Liver (tissue), 9 donors: ENCODE results near the gene ACAD8. TPM values are rescaled to one million over a fixed set of nuclear protein-coding genes. Genes with fewer than 3 reads are reported as not detected.

Source experiments
- DNase-seq: peaks from one replicate; pipeline ENCODE4 v3.0.0-alpha.2; 2017; ENCODE audit warnings: low spot score
- H3K27ac ChIP-seq, 2 donors: one replicate each; pipeline ENCODE4 v1.7.0; 2013; ENCODE audit warnings: inconsistent platforms in 2 of 2, low read length in 2 of 2, control low read depth in 1 of 2, low read depth in 1 of 2, mild to moderate bottlenecking in 1 of 2
- H3K27me3 ChIP-seq, 4 donors: one replicate each; pipeline versions ENCODE4 v1.6.1 to v1.7.0; 2013; ENCODE audit warnings: low read length in 3 of 4, inconsistent platforms in 1 of 4, mild to moderate bottlenecking in 1 of 4, moderate library complexity in 1 of 4; ENCODE audit not compliant: control insufficient read depth in 4 of 4, insufficient read depth in 4 of 4
- H3K36me3 ChIP-seq, 4 donors: one replicate each; pipeline versions ENCODE4 v1.6.1 to v1.7.0; 2013; ENCODE audit warnings: low read length in 3 of 4, mild to moderate bottlenecking in 3 of 4, low read depth in 1 of 4, moderate library complexity in 1 of 4; ENCODE audit not compliant: control insufficient read depth in 4 of 4, insufficient read depth in 3 of 4
- H3K4me1 ChIP-seq, 4 donors: one replicate each; pipeline versions ENCODE4 v1.6.1 to v1.7.0; 2013; ENCODE audit warnings: low read length in 3 of 4, mild to moderate bottlenecking in 3 of 4, moderate library complexity in 1 of 4; ENCODE audit not compliant: control insufficient read depth in 4 of 4, insufficient read depth in 4 of 4
- H3K4me3 ChIP-seq, 3 donors: one replicate each; pipeline versions ENCODE4 v1.6.1 to v1.7.0; 2013; ENCODE audit warnings: low read length in 3 of 3, control low read depth in 1 of 3, low read depth in 1 of 3, mild to moderate bottlenecking in 1 of 3
- H3K9ac ChIP-seq, 2 donors: one replicate each; pipeline ENCODE4 v1.7.0; 2013; ENCODE audit warnings: low read length in 2 of 2, mild to moderate bottlenecking in 2 of 2, moderate library complexity in 2 of 2, control low read depth in 1 of 2, low read depth in 1 of 2
- H3K9me3 ChIP-seq, 4 donors: one replicate each; pipeline versions ENCODE4 v1.6.1 to v1.7.0; 2013; ENCODE audit warnings: low read length in 3 of 4; ENCODE audit not compliant: control insufficient read depth in 4 of 4
- ATF3 ChIP-seq: IDR thresholded peaks from 2 replicates; pipeline ENCODE4 v1.6.1; 2016; ENCODE audit warnings: antibody characterized with exemption
- CTCF ChIP-seq: fragments of 150-350 bp; IDR thresholded peaks from 2 replicates; pipeline ENCODE4 v1.5.1; 2017; ENCODE audit warnings: improper control_type of control experiment, low read depth, low read length; ENCODE audit not compliant: missing input control
- EGR1 ChIP-seq, 2 donors: IDR thresholded peaks; 2 replicates each; pipeline ENCODE4 v1.6.1; 2016 to 2018; ENCODE audit warnings: antibody characterized with exemption in 2 of 2, low read depth in 2 of 2
- FOXA1 ChIP-seq: IDR thresholded peaks from 2 replicates; pipeline ENCODE4 v1.6.1; 2016; ENCODE audit warnings: antibody characterized with exemption
- FOXA2 ChIP-seq: IDR thresholded peaks from 2 replicates; pipeline ENCODE4 v1.6.1; 2016; ENCODE audit warnings: antibody characterized with exemption
- GABPA ChIP-seq, 2 donors: IDR thresholded peaks in 1 of 2; conservative IDR thresholded peaks in 1 of 2; 2 replicates each; pipeline ENCODE4 v1.6.1; 2016; ENCODE audit warnings: antibody characterized with exemption in 2 of 2, mild to moderate bottlenecking in 1 of 2, moderate library complexity in 1 of 2
- HNF4A ChIP-seq, 2 donors: conservative IDR thresholded peaks; 2 replicates each; pipeline ENCODE4 v1.6.1; 2016; ENCODE audit warnings: antibody characterized with exemption in 2 of 2, mild to moderate bottlenecking in 2 of 2
- HNF4G ChIP-seq: IDR thresholded peaks from 2 replicates; pipeline ENCODE4 v1.6.1; 2016; ENCODE audit warnings: antibody characterized with exemption
- JUND ChIP-seq, 2 donors: IDR thresholded peaks; 2 replicates each; pipeline ENCODE4 v1.6.1; 2016; ENCODE audit warnings: antibody characterized with exemption in 2 of 2
- MAX ChIP-seq: IDR thresholded peaks from 2 replicates; pipeline ENCODE4 v1.6.1; 2016; ENCODE audit warnings: antibody characterized with exemption
- NR2F2 ChIP-seq: IDR thresholded peaks from 2 replicates; pipeline ENCODE4 v1.6.1; 2016; ENCODE audit warnings: antibody characterized with exemption
- RAD21 ChIP-seq, 2 donors: IDR thresholded peaks; 2 replicates each; pipeline ENCODE4 v1.6.1; 2016; ENCODE audit warnings: antibody characterized with exemption in 2 of 2, mild to moderate bottlenecking in 2 of 2
- REST ChIP-seq: IDR thresholded peaks from 2 replicates; pipeline ENCODE4 v1.6.1; 2016; ENCODE audit warnings: antibody characterized with exemption, mild to moderate bottlenecking
- RXRA ChIP-seq, 2 donors: IDR thresholded peaks; 2 replicates each; pipeline ENCODE4 v1.6.1; 2017 to 2018; ENCODE audit warnings: antibody characterized with exemption in 2 of 2, mild to moderate bottlenecking in 1 of 2
- SP1 ChIP-seq: IDR thresholded peaks from 2 replicates; pipeline ENCODE4 v1.6.1; 2018; ENCODE audit warnings: antibody characterized with exemption, mild to moderate bottlenecking
- TAF1 ChIP-seq: conservative IDR thresholded peaks from 2 replicates; pipeline ENCODE4 v1.6.1; 2016; ENCODE audit warnings: antibody characterized with exemption, mild to moderate bottlenecking
- YY1 ChIP-seq: IDR thresholded peaks from 2 replicates; pipeline ENCODE4 v1.6.1; 2016; ENCODE audit warnings: antibody characterized with exemption, mild to moderate bottlenecking
- ZBTB33 ChIP-seq: IDR thresholded peaks from 2 replicates; pipeline ENCODE4 v1.6.1; 2016; ENCODE audit warnings: antibody characterized with exemption
- WGBS: extraction: QIAGEN DNeasy Blood & Tissue Kit; methylation state at CpG from one replicate; pipeline ENCODE4 v1.1.7; 2013; 5-methylcytosine and 5-hydroxymethylcytosine counted together
- polyA plus RNA-seq, 2 donors: library from polyadenylated mRNA; stranded (reverse) in 1 of 2; unstranded in 1 of 2; fragments of 200-250 nt in 1 of 2; fragments of >200 nt in 1 of 2; fragmentation: Nextera tagmentation in 1 of 2; extraction: Ambion mirVana in 1 of 2; gene quantifications; one replicate each; pipeline versions ENCODE4 v1.2.1 to v1.2.3, GENCODE V29; 2013 to 2015
- total RNA-seq, 2 donors: library from RNA; depleted of rRNA; stranded (reverse); fragments of >200 nt; gene quantifications; one replicate each; pipeline ENCODE4 v1.2.3, GENCODE V29; 2014
- donor health status: healthy.
- donor health status: healthy.
- donor health status: healthy.
- donor health status: healthy.
- donor health status: healthy.

Gene ACAD8
- total and polyA plus RNA-seq, 4 donors = 14.1 to 32.2 (median 27.1) TPM

- DNase-seq = no peak
- Histone ChIP-seq H3K4me3 (no peak overlapping the region), H3K27ac (no peak overlapping the region), H3K27me3 (peaks cover 4 to 23% (median 7%) of the 10 kb centered on the region in 4 donors), H3K9me3 (no peaks in the 10 kb centered on the region), H3K9ac (no peak overlapping the region), H3K36me3 (no peaks in the 10 kb centered on the region), H3K4me1 (peaks cover 10 to 21% (median 16%) of the 10 kb centered on the region in 4 donors)
- TF ChIP-seq SP1 (no peak), YY1 (no peak), FOXA2 (no peak), JUND (IDR thresholded peaks at IDR 0.05) (no peak), EGR1 (IDR thresholded peaks at IDR 0.05; ENCODE audit: low read depth in 2 of 2) (no peak), TAF1 (no peak), FOXA1 (no peak), ATF3 (no peak), MAX (no peak), RXRA (IDR thresholded peaks at IDR 0.05) (no peak), RAD21 (IDR thresholded peaks at IDR 0.05) (no peak), HNF4G (no peak), GABPA (IDR thresholded peaks at IDR 0.05 in 1 of 2, conservative IDR thresholded peaks at IDR 0.05 in 1 of 2) (no peak), CTCF (no peak), HNF4A (conservative IDR thresholded peaks at IDR 0.05) (no peak), REST (no peak), ZBTB33 (no peak)
- WGBS = 56% methylated on average over 3 of the region's 3 CpGs
These were observed 19.9 kb downstream of the ACAD8 start for GRCh38 chr11:134273317-134273712.

- H3K4me1 ChIP-seq = peaks cover 10 to 21% (median 16%) of the 10 kb centered on the region in 4 donors
- H3K36me3 ChIP-seq = no peaks in the 10 kb centered on the region
- WGBS = 23% methylated on average over 5 of the region's 5 CpGs
- H3K9me3 ChIP-seq = no peaks in the 10 kb centered on the region
- no peak overlapping the region for H3K27ac ChIP-seq
- no peak for DNase-seq
- H3K4me3 ChIP-seq = no peak overlapping the region
- peaks cover 4 to 23% (median 8%) of the 10 kb centered on the region in 4 donors for H3K27me3 ChIP-seq
- no peak overlapping the region for H3K9ac ChIP-seq
- TF ChIP-seq ZBTB33 = no peak
- TF ChIP-seq HNF4G = no peak
- TF ChIP-seq JUND (IDR thresholded peaks at IDR 0.05) = no peak
- TF ChIP-seq EGR1 (IDR thresholded peaks at IDR 0.05; ENCODE audit: low read depth in 2 of 2) = no peak
- TF ChIP-seq FOXA2 = no peak
- TF ChIP-seq REST = no peak
- TF ChIP-seq FOXA1 = no peak
- no peak for TF ChIP-seq NR2F2
- TF ChIP-seq TAF1 = no peak
- TF ChIP-seq GABPA (IDR thresholded peaks at IDR 0.05 in 1 of 2, conservative IDR thresholded peaks at IDR 0.05 in 1 of 2) = no peak
These were observed 21.8 kb downstream of the ACAD8 start for GRCh38 chr11:134275188-134275533.
